22Rv1 (cell line): ENCODE data around the gene PKIB.

Experiments
- CTCF ChIP-seq: fragments of 450-650 bp; IDR thresholded peaks from 2 replicates; pipeline ENCODE4 v1.5.1; 2017; ENCODE audit warnings: mild to moderate bottlenecking
- ZFX ChIP-seq: fragments of 450-650 bp; IDR thresholded peaks from 2 replicates; pipeline ENCODE4 v1.6.1; 2017; ENCODE audit warnings: antibody characterized with exemption, borderline replicate concordance

- TF ChIP-seq CTCF = no peak
- TF ChIP-seq ZFX = no peak
These were observed 41.9 kb upstream of the PKIB start for GRCh38 chr6:122568350-122568749.
